ENCODE results near the gene TIAM1.

TIAM1 gene

DNA sequence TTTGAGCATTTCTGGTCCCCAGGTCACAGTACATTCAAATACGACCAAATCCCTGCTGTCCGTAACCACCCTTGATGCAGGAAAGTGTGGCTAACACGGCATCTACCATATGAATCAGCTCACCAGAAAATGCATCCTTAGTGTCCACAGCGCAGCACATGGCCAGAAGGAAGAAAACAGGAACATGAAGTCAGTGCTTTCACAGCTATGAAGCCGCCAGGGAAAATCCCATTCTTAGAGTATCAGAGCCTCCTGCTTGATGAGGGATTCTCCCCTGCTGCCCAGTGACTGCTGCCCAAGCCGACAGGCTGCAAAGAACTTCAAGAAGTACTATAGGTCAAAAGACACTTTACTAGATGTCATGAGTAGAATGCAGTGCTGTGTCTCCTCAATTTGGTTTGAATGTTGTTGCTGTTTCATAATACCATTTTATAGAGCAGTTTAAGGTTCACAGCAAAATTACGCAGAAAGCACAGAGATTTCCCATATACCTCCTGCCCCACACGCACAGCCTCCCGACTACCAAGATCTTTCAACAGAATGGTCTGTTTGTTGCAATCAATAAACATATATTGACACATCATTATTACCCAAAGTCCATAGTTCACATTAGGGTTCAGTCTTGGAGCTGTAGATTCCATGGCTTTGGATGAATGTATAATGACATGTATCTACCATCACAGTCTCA is 14.5 kb downstream of the TIAM1 start:
- H3K27me3 Mint-ChIP-seq: no peaks in the 10 kb centered on the region
- H3K4me3 Mint-ChIP-seq: no peak overlapping the region
- H3K4me1 Mint-ChIP-seq (ENCODE audit: low read depth): peaks cover 56% of the 10 kb centered on the region
- H3K9me3 Mint-ChIP-seq: peaks cover 8% of the 10 kb centered on the region
- H3K27ac Mint-ChIP-seq: peak overlapping the region; percentile 1
- H3K36me3 Mint-ChIP-seq (ENCODE audit: low read depth): peaks cover 38% of the 10 kb centered on the region

DNA sequence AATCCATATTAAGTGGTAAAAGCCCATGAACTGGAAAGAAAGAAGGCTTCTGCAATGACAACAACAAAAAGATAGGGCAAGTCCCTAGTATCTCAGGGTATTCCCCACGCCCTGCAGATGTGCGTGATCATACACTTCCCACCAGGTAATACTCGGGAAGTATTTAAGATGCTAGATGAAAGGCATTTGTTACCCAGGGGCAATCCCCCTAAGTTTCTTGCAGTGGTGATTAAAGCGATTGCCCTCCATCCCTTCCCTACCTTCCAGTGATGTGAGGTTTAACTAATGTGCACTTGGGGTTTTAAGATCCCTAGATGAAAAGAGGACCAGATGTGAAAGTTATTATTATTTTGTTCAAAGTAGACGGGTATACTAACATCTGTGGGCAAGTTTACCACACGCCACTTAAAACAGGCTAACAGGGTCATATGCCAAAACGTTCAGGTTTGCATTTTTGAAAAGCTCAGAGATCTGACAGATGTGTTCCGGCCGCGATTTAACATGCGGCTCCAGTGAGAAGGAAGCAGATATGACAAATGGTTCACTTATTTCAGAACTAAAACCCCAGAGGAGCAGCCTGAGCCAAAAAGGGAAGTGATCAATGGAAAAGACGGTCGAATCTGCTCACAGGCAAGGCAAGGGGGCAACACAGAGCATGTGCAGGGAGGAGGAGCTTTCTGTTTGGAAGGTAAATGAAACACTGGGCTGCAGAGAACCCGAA is 17.4 kb downstream of the TIAM1 start:
- H3K27me3 Mint-ChIP-seq: no peaks in the 10 kb centered on the region
- H3K9me3 Mint-ChIP-seq: peaks cover 8% of the 10 kb centered on the region
- H3K4me1 Mint-ChIP-seq (ENCODE audit: low read depth): peaks cover 33% of the 10 kb centered on the region
- H3K36me3 Mint-ChIP-seq (ENCODE audit: low read depth): peaks cover 28% of the 10 kb centered on the region
- peak overlapping the region; percentile 91 for H3K27ac Mint-ChIP-seq
- H3K4me3 Mint-ChIP-seq: peak overlapping the region; percentile 69

DNA sequence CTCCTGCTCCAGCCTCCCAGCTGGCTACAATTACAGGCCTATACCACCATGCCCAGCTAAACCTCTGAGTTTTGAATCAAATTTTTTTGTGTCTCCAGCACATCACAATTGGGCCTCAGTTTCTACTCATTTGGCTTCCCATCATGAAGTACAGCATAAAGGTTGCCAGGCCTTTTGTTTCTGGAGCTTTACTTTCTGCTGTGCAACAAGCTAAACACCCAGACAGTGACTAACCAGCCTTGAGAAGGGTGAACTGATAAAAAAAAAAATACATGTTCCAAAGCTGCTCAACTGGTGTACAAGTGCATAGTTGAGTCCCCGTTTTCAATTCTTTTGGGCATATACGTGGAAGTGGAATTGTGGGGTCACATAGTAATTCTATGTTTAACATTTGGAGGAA is 25.1 kb downstream of the TIAM1 start:
- no peaks in the 10 kb centered on the region for H3K9me3 Mint-ChIP-seq
- peaks cover 3% of the 10 kb centered on the region for H3K36me3 Mint-ChIP-seq (ENCODE audit: low read depth)
- H3K27ac Mint-ChIP-seq: no peak overlapping the region
- no peak overlapping the region for H3K4me3 Mint-ChIP-seq
- no peaks in the 10 kb centered on the region for H3K27me3 Mint-ChIP-seq
- peaks cover 13% of the 10 kb centered on the region for H3K4me1 Mint-ChIP-seq (ENCODE audit: low read depth)

GRCh38 chr21:31317688-31318087 is 26.4 kb downstream of the TIAM1 start:
- Mint-ChIP-seq H3K27me3 (no peaks in the 10 kb centered on the region), H3K36me3 (ENCODE audit: low read depth) (no peaks in the 10 kb centered on the region), H3K4me1 (ENCODE audit: low read depth) (peaks cover 10% of the 10 kb centered on the region), H3K27ac (peak overlapping the region; percentile 11), H3K4me3 (no peak overlapping the region), H3K9me3 (no peaks in the 10 kb centered on the region)

- no peak overlapping the region for H3K27ac Mint-ChIP-seq
- H3K4me1 Mint-ChIP-seq (ENCODE audit: low read depth): peaks cover 10% of the 10 kb centered on the region
- no peaks in the 10 kb centered on the region for H3K9me3 Mint-ChIP-seq
- no peaks in the 10 kb centered on the region for H3K36me3 Mint-ChIP-seq (ENCODE audit: low read depth)
- H3K27me3 Mint-ChIP-seq: no peaks in the 10 kb centered on the region
- H3K4me3 Mint-ChIP-seq: no peak overlapping the region
These were observed 27.4 kb downstream of the TIAM1 start for GRCh38 chr21:31316488-31317169.

- Mint-ChIP-seq H3K4me3 (no peak overlapping the region), H3K27ac (no peak overlapping the region), H3K36me3 (ENCODE audit: low read depth) (no peaks in the 10 kb centered on the region), H3K4me1 (ENCODE audit: low read depth) (peaks cover 10% of the 10 kb centered on the region), H3K9me3 (no peaks in the 10 kb centered on the region), H3K27me3 (no peaks in the 10 kb centered on the region)
These were observed 28.0 kb downstream of the TIAM1 start for GRCh38 chr21:31316072-31316471.

DNA sequence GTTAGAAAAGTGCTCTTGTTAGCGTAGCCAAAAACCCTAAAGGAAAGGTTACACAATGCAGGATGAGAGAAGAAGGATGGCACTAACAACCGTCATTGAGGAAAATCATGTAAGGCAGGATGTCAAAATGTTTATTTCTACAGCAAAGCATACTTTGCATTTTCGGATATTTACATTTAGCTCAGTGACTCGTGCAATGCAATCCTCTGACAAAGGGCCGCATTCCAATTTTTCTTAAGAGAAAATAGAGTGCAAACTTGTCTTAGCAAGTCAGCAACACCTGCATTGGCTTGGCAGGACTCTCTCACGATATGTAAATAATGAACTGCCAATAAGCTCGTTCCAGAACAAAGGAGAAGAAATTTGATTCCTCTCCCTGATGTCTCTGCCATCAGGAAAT is 33.3 kb downstream of the TIAM1 start:
- H3K4me1 Mint-ChIP-seq (ENCODE audit: low read depth): no peaks in the 10 kb centered on the region
- H3K9me3 Mint-ChIP-seq: no peaks in the 10 kb centered on the region
- H3K27me3 Mint-ChIP-seq: no peaks in the 10 kb centered on the region
- H3K4me3 Mint-ChIP-seq: no peak overlapping the region
- H3K36me3 Mint-ChIP-seq (ENCODE audit: low read depth): no peaks in the 10 kb centered on the region
- no peak overlapping the region for H3K27ac Mint-ChIP-seq

GRCh38 chr21:31308584-31308983 is 35.5 kb downstream of the TIAM1 start:
- H3K4me3 Mint-ChIP-seq: no peak overlapping the region
- H3K4me1 Mint-ChIP-seq (ENCODE audit: low read depth): peaks cover 9% of the 10 kb centered on the region
- no peaks in the 10 kb centered on the region for H3K27me3 Mint-ChIP-seq
- no peaks in the 10 kb centered on the region for H3K36me3 Mint-ChIP-seq (ENCODE audit: low read depth)
- H3K27ac Mint-ChIP-seq: no peak overlapping the region
- no peaks in the 10 kb centered on the region for H3K9me3 Mint-ChIP-seq

- Mint-ChIP-seq H3K4me1 (ENCODE audit: low read depth) (peaks cover 16% of the 10 kb centered on the region), H3K27me3 (no peaks in the 10 kb centered on the region), H3K36me3 (ENCODE audit: low read depth) (peaks cover 2% of the 10 kb centered on the region), H3K4me3 (no peak overlapping the region), H3K27ac (no peak overlapping the region), H3K9me3 (no peaks in the 10 kb centered on the region)
These were observed 38.2 kb downstream of the TIAM1 start for GRCh38 chr21:31305888-31306287.

DNA sequence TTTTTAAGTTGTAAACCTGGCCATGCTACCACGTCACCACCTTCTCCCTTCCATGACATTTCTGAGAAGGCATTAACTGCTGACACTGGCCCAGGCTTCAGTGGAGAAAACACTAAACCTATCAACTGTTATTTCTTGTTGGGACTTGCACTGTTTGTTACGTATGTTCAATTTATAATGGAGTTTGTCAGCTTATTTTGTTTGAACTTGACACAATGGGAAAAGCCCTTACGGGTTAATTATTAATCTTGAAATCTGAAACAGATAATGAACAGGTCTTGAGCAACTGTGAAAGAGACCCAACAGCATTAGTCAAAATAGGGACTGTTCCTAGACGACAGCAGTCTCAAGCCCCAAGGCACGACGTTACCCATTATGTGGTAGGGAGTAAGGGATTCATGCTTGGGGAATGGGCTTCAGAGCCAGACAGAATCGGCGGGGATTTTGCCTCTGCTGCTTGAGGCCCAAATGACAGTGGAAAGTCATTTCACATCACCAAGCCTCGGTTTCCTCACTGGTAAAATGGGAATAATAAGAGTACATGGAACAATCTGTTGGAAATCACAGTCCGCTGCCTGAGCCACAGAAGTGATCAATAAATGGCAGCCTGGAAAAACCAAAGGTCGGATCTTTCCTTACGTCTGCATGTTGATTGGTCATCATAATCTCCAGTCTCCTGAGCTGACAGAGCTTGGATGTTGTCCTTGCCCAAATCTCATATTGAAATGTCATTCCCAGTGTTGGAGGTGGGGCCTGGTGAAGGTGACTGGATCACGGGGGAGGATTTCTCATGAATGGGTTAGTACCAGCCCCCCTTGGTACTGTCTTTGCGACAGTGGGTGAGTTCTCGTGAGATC is 44.5 kb downstream of the TIAM1 start:
- Mint-ChIP-seq H3K27me3 (no peaks in the 10 kb centered on the region), H3K36me3 (ENCODE audit: low read depth) (peaks cover 7% of the 10 kb centered on the region), H3K27ac (no peak overlapping the region), H3K9me3 (no peaks in the 10 kb centered on the region), H3K4me3 (no peak overlapping the region), H3K4me1 (ENCODE audit: low read depth) (peaks cover 53% of the 10 kb centered on the region)

- Mint-ChIP-seq H3K4me1 (ENCODE audit: low read depth) (peaks cover 53% of the 10 kb centered on the region), H3K36me3 (ENCODE audit: low read depth) (peaks cover 7% of the 10 kb centered on the region), H3K4me3 (no peak overlapping the region), H3K27me3 (no peaks in the 10 kb centered on the region), H3K27ac (peak overlapping the region; percentile 38), H3K9me3 (no peaks in the 10 kb centered on the region)
These were observed 45.3 kb downstream of the TIAM1 start for GRCh38 chr21:31298618-31299269.

DNA sequence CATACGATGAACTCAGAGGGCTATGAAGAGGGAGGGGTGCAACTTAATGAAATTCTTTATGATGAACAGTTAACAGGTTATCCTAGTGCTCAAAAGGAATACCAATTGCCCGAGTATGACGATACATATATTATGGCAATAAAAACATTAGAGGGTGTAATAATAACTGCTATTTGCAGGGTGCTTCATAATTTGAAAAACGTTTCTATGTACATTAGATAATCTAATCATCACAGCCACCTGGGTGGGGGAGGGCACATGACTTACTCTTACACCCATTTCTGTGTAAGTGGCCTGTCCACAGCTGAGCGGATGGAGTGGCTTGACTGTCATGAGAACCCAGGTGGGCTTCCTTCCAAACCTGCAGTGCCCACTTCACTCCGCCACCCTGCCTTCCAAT is 46.3 kb downstream of the TIAM1 start:
- no peak overlapping the region for H3K27ac Mint-ChIP-seq
- no peaks in the 10 kb centered on the region for H3K9me3 Mint-ChIP-seq
- H3K27me3 Mint-ChIP-seq: no peaks in the 10 kb centered on the region
- no peak overlapping the region for H3K4me3 Mint-ChIP-seq
- peaks cover 7% of the 10 kb centered on the region for H3K36me3 Mint-ChIP-seq (ENCODE audit: low read depth)
- peaks cover 51% of the 10 kb centered on the region for H3K4me1 Mint-ChIP-seq (ENCODE audit: low read depth)

DNA sequence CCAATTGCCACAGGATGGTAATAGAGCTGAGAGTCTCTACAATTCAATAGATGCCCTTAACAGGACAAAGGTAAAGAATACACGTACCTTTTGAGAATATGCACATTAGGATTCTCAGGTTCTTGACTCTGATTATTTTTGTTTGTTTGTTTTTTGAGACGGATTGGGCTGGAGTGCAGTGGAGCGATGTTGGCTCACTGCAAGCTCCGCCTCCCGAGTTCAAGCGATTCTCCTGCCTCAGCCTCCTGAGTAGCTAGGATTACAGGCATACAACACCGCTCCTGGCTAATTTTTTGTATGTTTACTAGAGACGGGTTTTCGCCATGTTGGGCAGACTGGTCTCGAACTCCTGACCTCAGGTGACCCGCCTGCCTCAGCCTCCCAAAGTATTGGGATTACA is 48.4 kb downstream of the TIAM1 start:
- H3K4me3 Mint-ChIP-seq: no peak overlapping the region
- H3K9me3 Mint-ChIP-seq: no peaks in the 10 kb centered on the region
- H3K36me3 Mint-ChIP-seq (ENCODE audit: low read depth): peaks cover 9% of the 10 kb centered on the region
- H3K27ac Mint-ChIP-seq: no peak overlapping the region
- H3K27me3 Mint-ChIP-seq: no peaks in the 10 kb centered on the region
- peaks cover 58% of the 10 kb centered on the region for H3K4me1 Mint-ChIP-seq (ENCODE audit: low read depth)

- H3K27ac Mint-ChIP-seq: peak overlapping the region; percentile 90
- H3K4me3 Mint-ChIP-seq: peak overlapping the region; percentile 32
- H3K4me1 Mint-ChIP-seq (ENCODE audit: low read depth): peaks cover 52% of the 10 kb centered on the region
- no peaks in the 10 kb centered on the region for H3K27me3 Mint-ChIP-seq
- H3K9me3 Mint-ChIP-seq: no peaks in the 10 kb centered on the region
- H3K36me3 Mint-ChIP-seq (ENCODE audit: low read depth): peaks cover 9% of the 10 kb centered on the region
These were observed 49.4 kb downstream of the TIAM1 start for GRCh38 chr21:31294691-31295090.
